ENCODE results near the gene IER3. TPM values are rescaled to one million over a fixed set of nuclear protein-coding genes. Genes with fewer than 3 reads are reported as not detected.

Gene IER3

Small RNA genes lying within 50 kb of the gene (small RNA-seq; reads per million reads assigned to genes)
- gene RF00019 (ENCODE audit: low read depth) (not detected), gene RN7SL353P (ENCODE audit: low read depth) (not detected)

Measured in mesenchymal stem cell (in vitro differentiated cells and primary cell).